GM12878 (cell line): ENCODE data around the gene GALNTL6. TPM values are rescaled to one million over a fixed set of nuclear protein-coding genes. Genes with fewer than 3 reads are reported as not detected.

Source experiments
- ATAC-seq: fragments of 200-7000 bp; cut with Tn5 transposase; 3 replicates; pipeline ENCODE4 v1.9.1; 2020; ENCODE audit warnings: mild to moderate bottlenecking, moderate library complexity
- BruUV-seq: library from RNA; stranded (reverse); fragments of 400-500 nt; replicated peaks from 2 replicates; lab custom pipeline; 2021; lab: Mats Ljungman, UMichigan
- CTCF ChIA-PET: fragments of 300-600 bp; sonication (Branson Sonifier 250); formaldehyde crosslinking; extraction: SDS; loops from one replicate; lab custom pipeline; 2021; ENCODE audit warnings: inconsistent platforms; lab: Yijun Ruan, JAX
- POLR2A ChIA-PET: fragments of 350-600 bp; formaldehyde crosslinking; extraction: SDS; loops from one replicate; lab custom pipeline; 2021; ENCODE audit warnings: inconsistent platforms; lab: Charles Lee
- RAD21 ChIA-PET: fragments of 300-600 bp; sonication (Branson Sonifier 250); formaldehyde crosslinking; loops from one replicate; lab custom pipeline; 2023; ENCODE audit warnings: antibody characterized with exemption; ENCODE audit not compliant: unreplicated experiment; lab: Charles Lee
- SMC1A ChIA-PET: fragments of 300-600 bp; sonication (Branson Sonifier 250); formaldehyde crosslinking; loops from one replicate; lab custom pipeline; 2023; ENCODE audit not compliant: unreplicated experiment, uncharacterized antibody; lab: Charles Lee
- DNase-seq: peaks from one replicate; pipeline ENCODE4 v3.0.0-alpha.2; 2011; ENCODE audit warnings: low read depth, low spot score
- FAIRE-seq: peaks from 3 replicates; lab custom pipeline; 2011; peaks lifted over from hg19 to GRCh38; lab: Jason Lieb, UNC
- H2AFZ ChIP-seq: 2 replicates; pipeline ENCODE4 v1.6.0; 2011; ENCODE audit warnings: low read depth, low read length, control low read depth; ENCODE audit not compliant: control insufficient read depth
- H3K27ac ChIP-seq: 2 replicates; pipeline ENCODE4 v1.5.1; 2011; ENCODE audit warnings: control low read depth; ENCODE audit not compliant: control insufficient read depth, insufficient read depth
- H3K27me3 ChIP-seq, 2 experiments: replicated peaks in 1 of 2; 2 replicates each; pipeline versions ENCODE4 v1.6.0 to v1.6.1; 2011; ENCODE audit warnings: low read length in 1 of 2; ENCODE audit not compliant: control insufficient read depth in 2 of 2, insufficient read depth in 2 of 2
- H3K36me3 ChIP-seq, 2 experiments: 2 replicates each; pipeline ENCODE4 v1.5.1; 2011; ENCODE audit warnings: low read length in 1 of 2; ENCODE audit not compliant: control insufficient read depth in 2 of 2, insufficient read depth in 2 of 2
- H3K4me1 ChIP-seq: 2 replicates; pipeline ENCODE4 v1.6.1; 2011; ENCODE audit warnings: mild to moderate bottlenecking, low read length, moderate library complexity, mixed read lengths; ENCODE audit not compliant: control insufficient read depth, insufficient read depth
- H3K4me2 ChIP-seq: 2 replicates; pipeline ENCODE4 v1.6.0; 2011; ENCODE audit warnings: control low read depth; ENCODE audit not compliant: control insufficient read depth, insufficient read depth
- H3K4me3 ChIP-seq: fragments of 200-600 bp; sonication (generic); 2 replicates; pipeline ENCODE4 v1.5.1; 2016
- H3K79me2 ChIP-seq: 2 replicates; pipeline ENCODE4 v1.6.0; 2011; ENCODE audit warnings: low read length; ENCODE audit not compliant: control insufficient read depth, insufficient read depth
- H3K9ac ChIP-seq: 2 replicates; pipeline ENCODE4 v1.8.0; 2011; ENCODE audit warnings: low read length, control low read depth, mixed read lengths; ENCODE audit not compliant: control insufficient read depth, insufficient read depth
- H3K9me3 ChIP-seq: replicated peaks from 3 replicates; pipeline ENCODE4 v1.5.1; 2011; ENCODE audit warnings: mild to moderate bottlenecking, low read length; ENCODE audit not compliant: control insufficient read depth, insufficient read depth
- H4K20me1 ChIP-seq: 2 replicates; pipeline ENCODE4 v1.6.0; 2011; ENCODE audit not compliant: control insufficient read depth, insufficient read depth
- BCL11A ChIP-seq: IDR thresholded peaks from 2 replicates; pipeline ENCODE4 v1.6.1; 2011; ENCODE audit warnings: low read depth, low read length
- CHD4 ChIP-seq: fragments of 200-600 bp; sonication (generic); IDR thresholded peaks from 2 replicates; pipeline ENCODE4 v1.6.1; 2016; ENCODE audit warnings: mild to moderate bottlenecking
- EED ChIP-seq: sonication (generic); IDR thresholded peaks from 2 replicates; pipeline ENCODE4 v1.6.1; 2016; ENCODE audit warnings: antibody characterized with exemption, low read depth
- FOXK2 ChIP-seq: fragments of 450-650 bp; IDR thresholded peaks from 2 replicates; pipeline ENCODE4 v1.6.1; 2017; ENCODE audit warnings: mild to moderate bottlenecking, moderate library complexity
- HDGF ChIP-seq: fragments of 450-650 bp; IDR thresholded peaks from 2 replicates; pipeline ENCODE4 v1.6.1; 2016; ENCODE audit warnings: antibody characterized with exemption
- NFIC ChIP-seq: IDR thresholded peaks from 2 replicates; pipeline ENCODE4 v1.6.1; 2012; ENCODE audit warnings: low read depth, mild to moderate bottlenecking, inconsistent platforms, low read length, moderate library complexity
- RUNX3 ChIP-seq: IDR thresholded peaks from 2 replicates; pipeline ENCODE4 v1.6.1; 2012; ENCODE audit warnings: low read length, inconsistent platforms
- SMAD1 ChIP-seq: fragments of 450-650 bp; IDR thresholded peaks from 2 replicates; pipeline ENCODE4 v1.6.1; 2018; ENCODE audit warnings: mild to moderate bottlenecking, low read depth; ENCODE audit not compliant: partially characterized antibody
- TAF1 ChIP-seq: IDR thresholded peaks from 2 replicates; pipeline ENCODE4 v1.6.1; 2011; ENCODE audit warnings: mild to moderate bottlenecking, low read depth, low read length, borderline replicate concordance
- TCF12 ChIP-seq: IDR thresholded peaks from 2 replicates; pipeline ENCODE4 v1.6.1; 2011; ENCODE audit warnings: low read depth, mild to moderate bottlenecking, low read length
- YY1 ChIP-seq: IDR thresholded peaks from 2 replicates; pipeline ENCODE4 v1.6.1; 2011; ENCODE audit warnings: low read depth, mild to moderate bottlenecking, low read length
- ZBED1 ChIP-seq: IDR thresholded peaks from 2 replicates; pipeline ENCODE4 v1.6.1; 2016; ENCODE audit warnings: borderline replicate concordance
- WGBS: methylation state at CpG from one replicate; pipeline ENCODE4 v1.1.6; 2016; ENCODE audit warnings: low lambda C conversion rate; ENCODE audit not compliant: insufficient replicate concordance, insufficient coverage; ENCODE audit errors: missing lambda C conversion rate; 5-methylcytosine and 5-hydroxymethylcytosine counted together
- in situ Hi-C: fragments of 300-500 bp; cut with MboI; formaldehyde crosslinking; loops from 9 replicates; pipeline ENCODE4 v1.14.3; 2018; ENCODE audit warnings: mixed read lengths
- intact Hi-C: fragments of 100-400 bp; cut with micrococcal nuclease; formaldehyde crosslinking; loops from one replicate; pipeline ENCODE4 v1.14.2; 2022; ENCODE audit not compliant: unreplicated experiment
- polyA plus RNA-seq, 11 experiments: library from polyadenylated mRNA; depleted of rRNA in 4 of 11; unstranded in 6 of 11; stranded (reverse) in 5 of 11; fragments of >200 nt; fragmentation: Nextera tagmentation in 4 of 11; fragmentation: Illumina TruSeq in 1 of 11; extraction: Ambion mirVana in 4 of 11; extraction: Trizol in 1 of 11; gene quantifications; 1 replicate in 1 of 11; 2 replicates in 10 of 11; pipeline versions ENCODE4 v1.2.1 to v1.2.3, GENCODE V29; 2011 to 2016; ENCODE audit warnings: inconsistent platforms in 2 of 11, missing spikeins in 2 of 11, low read depth in 1 of 11
- total RNA-seq, 4 experiments: library from RNA; depleted of rRNA in 3 of 4; stranded (reverse); fragments of >200 nt in 3 of 4; fragmentation: Illumina TruSeq in 1 of 4; extraction: Trizol in 1 of 4; gene quantifications; 2 replicates each; pipeline versions ENCODE4 v1.2.1 to v1.2.3, GENCODE V29; 2013 to 2021
- TF ChIP-seq, protein P1 (sequence below): fragments of 450-650 bp; IDR thresholded peaks from 2 replicates; pipeline ENCODE4 v1.6.1; 2016; ENCODE audit warnings: mild to moderate bottlenecking
- TF ChIP-seq, protein P2 (sequence below): fragments of 450-650 bp; formaldehyde crosslinking; IDR thresholded peaks from 2 replicates; pipeline ENCODE4 v1.4.0; 2022; ENCODE audit warnings: mild to moderate bottlenecking, moderate library complexity
- TF ChIP-seq, protein P3 (sequence below): fragments of 450-650 bp; formaldehyde crosslinking; IDR thresholded peaks from 2 replicates; pipeline ENCODE4 v1.4.0; 2020; ENCODE audit warnings: mild to moderate bottlenecking, moderate library complexity

The GALNTL6 gene
- total and polyA plus RNA-seq, 10 of the 15 experiments (the other 5 are each of a cell fraction or from before 2014, with no cell fraction given) = 0.01 to 0.29 TPM; not detected in 8

DNA sequence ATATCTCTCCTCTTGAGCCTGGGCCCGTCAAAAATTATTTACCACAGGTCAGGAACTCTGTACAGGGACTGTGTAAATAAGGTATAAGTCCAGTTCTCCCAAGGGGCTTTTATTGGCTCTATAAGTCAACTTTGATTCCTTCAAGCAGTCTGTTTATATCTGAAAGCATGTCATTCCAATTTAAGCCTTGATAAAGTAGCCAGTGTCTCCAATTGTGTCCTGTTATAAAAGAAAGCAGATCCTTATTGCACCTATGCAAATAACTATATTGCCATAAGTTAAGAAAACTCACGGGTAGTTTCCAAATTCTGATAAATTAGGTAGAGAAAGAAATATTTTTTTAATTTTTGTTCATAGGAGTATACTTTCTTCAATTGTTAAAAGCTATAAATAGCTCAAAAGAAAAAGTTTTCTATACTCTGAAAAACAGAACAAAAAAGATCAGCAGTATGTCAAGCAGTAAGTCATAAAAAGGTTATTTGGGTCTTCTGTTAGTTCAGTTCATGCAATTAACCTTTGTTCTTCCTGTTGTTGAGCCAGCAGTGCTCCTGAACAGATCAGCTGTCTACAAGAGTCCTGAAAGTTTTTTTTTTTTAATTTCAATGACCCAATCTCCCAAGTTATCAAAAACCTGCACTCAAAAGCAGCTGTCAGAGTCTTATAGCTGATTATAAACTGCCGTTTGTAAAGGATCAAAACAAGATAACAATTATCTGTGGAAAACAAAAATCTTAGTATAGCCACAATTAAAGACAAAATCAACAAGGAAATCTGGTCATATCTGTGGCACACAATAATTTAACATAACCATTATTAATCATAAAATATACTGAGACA lies 1177.0 kb downstream of the GALNTL6 start:
- Histone ChIP-seq H3K4me3 (no peak overlapping the region), H3K36me3 (no peaks in the 10 kb centered on the region), H4K20me1 (no peaks in the 10 kb centered on the region), H3K27me3 (no peaks in the 10 kb centered on the region), H3K9ac (no peak overlapping the region), H3K79me2 (no peaks in the 10 kb centered on the region), H3K9me3 (peaks cover 3% of the 10 kb centered on the region; the same call in 1 of the 3 replicates), H2AFZ (no peak overlapping the region), H3K4me1 (no peaks in the 10 kb centered on the region), H3K4me2 (no peak overlapping the region), H3K27ac (no peak overlapping the region)
- ChIA-PET POLR2A (no interaction called here), SMC1A (interaction anchor here (1.7 kb wide), 1 partner anchor 18 kb away, joined by 4 read pairs; no protein-coding TSS in a partner anchor), RAD21 (no interaction called here), CTCF (interaction anchor here (1.0 to 1.2 kb wide), 2 partner anchors 24 to 311 kb away, joined by 3 read pairs; no protein-coding TSS in a partner anchor)
- 45% methylated on average over 3 of the region's 3 CpGs for WGBS
- TF ChIP-seq TCF12 = no peak
- TF ChIP-seq BCL11A = no peak
- TF ChIP-seq, protein P1, sequence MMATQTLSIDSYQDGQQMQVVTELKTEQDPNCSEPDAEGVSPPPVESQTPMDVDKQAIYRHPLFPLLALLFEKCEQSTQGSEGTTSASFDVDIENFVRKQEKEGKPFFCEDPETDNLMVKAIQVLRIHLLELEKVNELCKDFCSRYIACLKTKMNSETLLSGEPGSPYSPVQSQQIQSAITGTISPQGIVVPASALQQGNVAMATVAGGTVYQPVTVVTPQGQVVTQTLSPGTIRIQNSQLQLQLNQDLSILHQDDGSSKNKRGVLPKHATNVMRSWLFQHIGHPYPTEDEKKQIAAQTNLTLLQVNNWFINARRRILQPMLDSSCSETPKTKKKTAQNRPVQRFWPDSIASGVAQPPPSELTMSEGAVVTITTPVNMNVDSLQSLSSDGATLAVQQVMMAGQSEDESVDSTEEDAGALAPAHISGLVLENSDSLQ = no peak
- TF ChIP-seq, protein P2, sequence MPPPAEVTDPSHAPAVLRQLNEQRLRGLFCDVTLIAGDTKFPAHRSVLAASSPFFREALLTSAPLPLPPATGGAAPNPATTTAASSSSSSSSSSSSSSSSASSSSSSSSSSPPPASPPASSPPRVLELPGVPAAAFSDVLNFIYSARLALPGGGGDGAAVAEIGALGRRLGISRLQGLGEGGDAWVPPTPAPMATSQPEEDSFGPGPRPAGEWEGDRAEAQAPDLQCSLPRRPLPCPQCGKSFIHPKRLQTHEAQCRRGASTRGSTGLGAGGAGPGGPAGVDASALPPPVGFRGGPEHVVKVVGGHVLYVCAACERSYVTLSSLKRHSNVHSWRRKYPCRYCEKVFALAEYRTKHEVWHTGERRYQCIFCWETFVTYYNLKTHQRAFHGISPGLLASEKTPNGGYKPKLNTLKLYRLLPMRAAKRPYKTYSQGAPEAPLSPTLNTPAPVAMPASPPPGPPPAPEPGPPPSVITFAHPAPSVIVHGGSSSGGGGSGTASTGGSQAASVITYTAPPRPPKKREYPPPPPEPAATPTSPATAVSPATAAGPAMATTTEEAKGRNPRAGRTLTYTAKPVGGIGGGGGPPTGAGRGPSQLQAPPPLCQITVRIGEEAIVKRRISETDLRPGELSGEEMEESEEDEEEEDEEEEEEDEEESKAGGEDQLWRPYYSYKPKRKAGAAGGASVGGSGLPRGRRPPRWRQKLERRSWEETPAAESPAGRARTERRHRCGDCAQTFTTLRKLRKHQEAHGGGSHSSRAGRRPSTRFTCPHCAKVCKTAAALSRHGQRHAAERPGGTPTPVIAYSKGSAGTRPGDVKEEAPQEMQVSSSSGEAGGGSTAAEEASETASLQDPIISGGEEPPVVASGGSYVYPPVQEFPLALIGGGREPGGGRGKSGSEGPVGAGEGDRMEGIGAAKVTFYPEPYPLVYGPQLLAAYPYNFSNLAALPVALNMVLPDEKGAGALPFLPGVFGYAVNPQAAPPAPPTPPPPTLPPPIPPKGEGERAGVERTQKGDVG (CRISPR knock-in tag) = no peak
- TF ChIP-seq NFIC = no peak
- no peak for TF ChIP-seq EED
- no peak for TF ChIP-seq FOXK2
- no peak for TF ChIP-seq RUNX3
- no peak for TF ChIP-seq TAF1
- no peak for TF ChIP-seq YY1
- no peak for TF ChIP-seq CHD4
- TF ChIP-seq, protein P3, sequence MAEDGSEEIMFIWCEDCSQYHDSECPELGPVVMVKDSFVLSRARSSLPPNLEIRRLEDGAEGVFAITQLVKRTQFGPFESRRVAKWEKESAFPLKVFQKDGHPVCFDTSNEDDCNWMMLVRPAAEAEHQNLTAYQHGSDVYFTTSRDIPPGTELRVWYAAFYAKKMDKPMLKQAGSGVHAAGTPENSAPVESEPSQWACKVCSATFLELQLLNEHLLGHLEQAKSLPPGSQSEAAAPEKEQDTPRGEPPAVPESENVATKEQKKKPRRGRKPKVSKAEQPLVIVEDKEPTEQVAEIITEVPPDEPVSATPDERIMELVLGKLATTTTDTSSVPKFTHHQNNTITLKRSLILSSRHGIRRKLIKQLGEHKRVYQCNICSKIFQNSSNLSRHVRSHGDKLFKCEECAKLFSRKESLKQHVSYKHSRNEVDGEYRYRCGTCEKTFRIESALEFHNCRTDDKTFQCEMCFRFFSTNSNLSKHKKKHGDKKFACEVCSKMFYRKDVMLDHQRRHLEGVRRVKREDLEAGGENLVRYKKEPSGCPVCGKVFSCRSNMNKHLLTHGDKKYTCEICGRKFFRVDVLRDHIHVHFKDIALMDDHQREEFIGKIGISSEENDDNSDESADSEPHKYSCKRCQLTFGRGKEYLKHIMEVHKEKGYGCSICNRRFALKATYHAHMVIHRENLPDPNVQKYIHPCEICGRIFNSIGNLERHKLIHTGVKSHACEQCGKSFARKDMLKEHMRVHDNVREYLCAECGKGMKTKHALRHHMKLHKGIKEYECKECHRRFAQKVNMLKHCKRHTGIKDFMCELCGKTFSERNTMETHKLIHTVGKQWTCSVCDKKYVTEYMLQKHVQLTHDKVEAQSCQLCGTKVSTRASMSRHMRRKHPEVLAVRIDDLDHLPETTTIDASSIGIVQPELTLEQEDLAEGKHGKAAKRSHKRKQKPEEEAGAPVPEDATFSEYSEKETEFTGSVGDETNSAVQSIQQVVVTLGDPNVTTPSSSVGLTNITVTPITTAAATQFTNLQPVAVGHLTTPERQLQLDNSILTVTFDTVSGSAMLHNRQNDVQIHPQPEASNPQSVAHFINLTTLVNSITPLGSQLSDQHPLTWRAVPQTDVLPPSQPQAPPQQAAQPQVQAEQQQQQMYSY = no peak
- TF ChIP-seq SMAD1 = no peak
- no peak for TF ChIP-seq ZBED1
- TF ChIP-seq HDGF = no peak
- ATAC-seq (no peak), FAIRE-seq (no peak), DNase-seq (no peak)
- in situ Hi-C loops = no loop called here
- BruUV-seq = no TSS peak
- intact Hi-C loops = no loop called here
